NCI-H748 (cell line): ENCODE data around the gene DCST2.

Source experiments
- DNase-seq: peaks from one replicate; lab custom pipeline; 2025; ENCODE audit not compliant: unreplicated experiment; lab: John Stamatoyannopoulos, UW

Gene DCST2

DNA sequence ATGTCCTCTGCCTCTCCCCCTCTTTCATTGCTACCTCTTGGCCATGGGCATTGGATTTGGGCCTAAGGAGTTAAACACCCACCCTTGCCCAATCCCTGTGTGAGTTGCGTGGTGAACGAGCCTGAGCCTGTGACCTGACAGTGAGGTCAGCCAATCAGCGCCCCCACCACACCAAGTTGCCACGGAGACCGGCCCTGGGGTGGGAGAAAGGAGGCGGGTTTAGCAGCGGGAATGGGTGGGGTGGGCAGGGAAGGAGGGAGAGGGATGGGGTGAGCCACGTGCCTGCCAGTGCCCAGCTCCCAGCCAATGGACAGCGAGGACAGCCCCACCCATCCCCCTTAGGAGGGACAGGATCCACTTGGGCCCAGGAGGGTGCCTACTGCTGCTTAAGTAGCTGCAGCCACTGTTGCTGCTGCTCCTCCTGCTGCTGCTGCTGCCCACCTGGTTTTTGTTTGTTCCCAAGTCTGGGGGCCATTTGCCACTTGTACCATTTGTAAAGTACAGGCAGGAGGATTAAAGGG lies 21.5 kb downstream of the DCST2 start:
- peak; percentile 80 for DNase-seq

DNA sequence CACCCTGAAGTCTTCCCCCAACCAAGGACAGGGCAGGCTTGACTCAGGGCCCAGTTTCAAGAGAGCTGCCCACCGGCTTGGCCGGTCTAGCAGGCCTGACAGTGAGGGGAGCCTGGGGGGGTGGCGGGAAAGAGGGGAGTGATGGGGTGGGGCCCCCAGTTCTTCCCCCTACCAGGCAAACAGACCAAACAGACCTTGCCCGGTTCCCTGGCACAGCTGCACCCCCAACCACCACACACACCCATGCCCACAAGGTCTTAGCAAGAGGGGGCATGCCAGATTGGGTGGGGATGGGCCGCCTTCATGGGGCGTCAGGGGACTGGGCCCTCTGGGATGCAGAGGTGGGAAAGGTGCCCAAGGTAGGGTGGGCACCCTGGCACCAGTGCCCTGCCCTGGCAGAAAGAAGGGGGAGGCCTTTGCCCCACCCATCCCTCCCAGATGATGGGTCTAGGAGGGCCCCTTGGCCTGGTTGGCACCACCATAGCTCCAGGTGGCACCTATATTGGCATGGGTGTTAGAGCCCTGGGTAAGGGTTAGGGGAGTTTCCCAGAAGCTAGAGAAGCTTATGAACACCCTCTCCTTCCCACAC lies 22.1 kb downstream of the DCST2 start:
- no peak for DNase-seq

DNA sequence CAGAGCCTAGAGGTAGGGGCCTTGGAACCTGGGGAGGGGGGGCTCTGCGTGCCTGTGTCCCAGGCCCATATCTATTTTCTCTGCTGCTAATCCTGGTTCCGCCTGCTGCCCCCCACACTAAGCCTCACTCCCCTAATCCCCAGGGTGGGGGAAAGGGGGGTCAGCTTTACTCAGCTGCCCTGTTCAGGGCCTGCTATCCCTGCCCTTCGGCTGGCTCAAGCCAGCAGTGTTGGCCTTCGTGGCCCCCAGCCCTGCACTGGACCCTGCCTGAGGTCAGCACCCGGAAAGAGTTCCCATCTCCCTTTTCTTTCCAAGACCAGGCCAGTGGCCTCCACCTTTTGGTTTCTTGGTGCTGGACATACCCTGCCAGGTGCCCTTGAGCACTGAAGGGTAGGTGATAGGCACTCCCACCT lies 22.6 kb downstream of the DCST2 start:
- no peak for DNase-seq

DNA sequence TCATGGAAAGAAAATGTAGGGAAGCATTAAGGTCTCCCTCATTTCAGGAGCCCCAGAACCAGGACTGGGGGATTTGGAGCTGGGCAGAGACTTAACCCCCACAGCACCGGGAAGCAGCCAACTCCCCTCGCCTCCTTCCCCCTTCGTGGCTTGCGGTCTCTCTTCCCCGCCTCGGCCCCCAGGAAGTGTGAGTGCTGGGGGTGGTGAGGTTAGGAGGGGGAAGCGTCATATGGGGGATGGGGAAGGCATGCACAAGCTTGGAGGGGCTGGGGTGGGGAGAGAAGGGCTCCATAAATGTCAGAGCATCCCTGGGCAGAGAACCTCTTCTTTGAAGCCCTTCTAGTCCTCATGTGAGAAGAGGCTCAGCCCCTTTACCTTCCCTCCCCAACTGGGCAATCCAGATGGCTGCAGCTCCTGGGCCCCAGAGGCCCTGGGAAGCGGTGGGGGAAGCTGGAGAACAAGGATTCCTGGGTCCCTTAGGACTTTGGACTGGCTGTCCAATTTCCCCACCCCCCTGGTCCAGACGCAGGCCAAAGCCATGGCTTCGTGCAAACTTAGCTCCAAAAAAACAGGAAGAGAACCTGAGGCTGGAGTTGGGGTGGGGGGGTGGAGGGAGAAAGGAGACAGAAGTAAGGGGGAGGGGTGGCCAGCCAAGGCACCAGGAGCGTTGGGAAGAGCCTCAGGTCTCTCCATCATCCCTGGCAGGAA lies 23.2 kb downstream of the DCST2 start:
- DNase-seq: no peak

DNA sequence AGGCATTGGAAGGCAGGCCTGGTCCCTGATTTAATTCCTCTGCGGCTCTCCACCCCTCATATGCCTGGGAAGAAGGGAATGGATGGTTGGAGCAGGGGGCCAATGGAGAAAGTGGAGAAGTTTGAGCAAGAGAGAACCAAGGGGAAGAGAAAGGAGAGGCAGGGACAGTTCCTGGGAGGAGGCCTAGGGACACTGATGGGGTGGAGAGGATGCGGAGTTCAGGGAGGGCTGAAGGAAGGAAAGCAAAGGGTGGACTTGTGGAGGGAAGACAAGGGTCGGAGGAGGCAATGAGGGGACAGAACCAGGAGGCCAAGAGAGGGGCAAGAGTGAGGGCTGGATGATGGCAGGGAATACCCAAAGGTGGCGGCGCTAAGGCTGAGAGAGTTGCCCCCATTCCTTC lies 23.8 kb downstream of the DCST2 start:
- no peak for DNase-seq

DNA sequence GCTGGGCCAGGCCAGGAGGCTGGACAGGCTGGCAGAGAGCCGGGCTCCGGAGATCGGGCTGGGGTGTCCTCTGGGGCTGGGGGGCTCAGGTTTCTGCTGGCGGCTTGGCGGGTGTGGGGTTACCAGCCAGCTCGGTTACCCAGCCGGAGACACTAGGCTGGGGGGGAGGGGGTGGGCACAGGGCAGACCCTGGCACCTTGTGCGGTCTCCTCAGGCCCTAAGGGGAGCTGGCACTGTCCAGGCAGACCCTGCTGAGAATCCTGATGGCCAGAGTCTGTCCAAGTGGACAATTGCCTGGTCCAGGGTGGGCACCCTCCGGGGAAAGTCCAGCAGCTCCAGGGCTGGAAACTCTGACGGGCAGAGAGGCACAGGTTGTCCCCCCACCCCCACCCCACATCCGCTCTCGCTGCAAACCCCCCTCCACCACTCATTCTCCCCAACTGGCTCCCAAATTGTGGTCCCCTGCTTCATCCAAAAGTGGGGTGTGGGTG lies 24.3 kb downstream of the DCST2 start:
- no peak for DNase-seq

DNA sequence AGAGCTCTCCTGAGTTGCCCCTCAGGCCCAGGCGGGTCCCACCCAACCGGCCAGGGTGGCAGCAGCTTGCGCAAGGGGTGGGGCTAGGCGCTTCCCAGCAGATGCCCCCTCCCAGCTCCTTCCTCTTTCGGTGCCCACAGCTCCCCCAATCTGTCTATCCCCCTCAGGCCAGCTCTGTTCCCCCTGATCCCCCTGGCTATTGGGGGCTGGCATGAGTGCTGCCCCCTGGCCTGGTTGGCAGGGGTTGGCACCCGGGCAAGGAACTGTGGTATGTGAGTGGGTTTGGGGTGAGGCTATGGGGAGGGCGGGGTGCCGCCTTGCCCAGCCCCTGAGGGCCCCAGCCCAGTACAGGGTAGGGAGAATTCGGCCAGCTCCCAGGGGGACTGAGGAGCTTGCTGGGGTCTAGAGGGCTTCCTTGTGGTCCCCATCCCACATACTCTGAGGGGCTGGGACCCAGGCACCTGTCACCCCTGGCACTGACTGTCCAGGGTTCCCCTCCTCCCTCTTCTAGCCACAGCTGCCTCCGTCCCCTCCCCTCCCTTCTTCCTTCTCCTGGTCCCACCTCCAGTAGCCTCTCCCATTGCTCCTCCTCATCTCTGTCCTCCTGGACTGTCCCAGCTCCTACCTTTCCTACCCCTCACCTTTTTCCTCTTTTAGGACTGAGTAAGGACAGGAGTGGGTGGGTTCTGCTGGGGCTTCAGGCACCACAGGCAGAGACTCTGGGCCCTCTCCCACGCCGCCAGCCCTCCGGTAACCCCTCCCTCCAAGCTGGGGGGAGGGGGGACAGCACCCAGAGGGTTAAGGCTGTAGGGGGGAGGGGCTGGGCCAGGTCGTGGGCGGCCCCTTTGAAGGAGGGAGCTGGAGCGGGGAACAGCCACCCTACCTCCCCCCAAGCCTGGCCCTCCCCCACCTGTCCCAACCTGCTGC lies 25.3 kb downstream of the DCST2 start:
- no peak for DNase-seq

DNA sequence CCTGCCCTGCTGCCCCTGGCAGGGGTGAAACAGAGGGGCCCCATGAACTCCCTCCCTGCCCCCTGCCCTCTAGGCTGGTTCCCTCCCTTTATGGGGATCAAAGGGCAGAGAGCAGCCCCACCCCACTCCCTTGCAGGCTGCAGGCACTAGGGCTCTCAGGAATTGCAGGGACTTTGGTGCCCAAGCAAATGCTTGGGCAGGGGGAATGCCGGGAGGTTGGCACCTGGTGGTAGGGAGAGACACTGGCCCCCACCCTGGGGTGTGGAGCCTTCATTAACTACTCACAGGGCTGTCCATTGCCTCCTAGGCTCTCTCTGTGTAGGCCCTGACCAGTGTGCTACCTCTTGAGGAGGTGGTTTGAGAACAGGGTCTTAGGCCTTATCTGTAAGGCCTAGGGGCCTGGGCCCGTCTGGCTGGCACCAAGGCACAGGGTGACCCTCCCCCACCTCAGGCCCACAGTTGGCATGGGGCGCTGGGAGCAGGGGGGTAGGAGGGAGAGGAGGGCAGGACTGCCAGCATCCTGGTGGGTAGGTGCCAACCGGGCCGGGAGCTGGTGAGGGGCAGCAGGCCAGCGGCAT lies 26.2 kb downstream of the DCST2 start:
- DNase-seq: no peak

DNA sequence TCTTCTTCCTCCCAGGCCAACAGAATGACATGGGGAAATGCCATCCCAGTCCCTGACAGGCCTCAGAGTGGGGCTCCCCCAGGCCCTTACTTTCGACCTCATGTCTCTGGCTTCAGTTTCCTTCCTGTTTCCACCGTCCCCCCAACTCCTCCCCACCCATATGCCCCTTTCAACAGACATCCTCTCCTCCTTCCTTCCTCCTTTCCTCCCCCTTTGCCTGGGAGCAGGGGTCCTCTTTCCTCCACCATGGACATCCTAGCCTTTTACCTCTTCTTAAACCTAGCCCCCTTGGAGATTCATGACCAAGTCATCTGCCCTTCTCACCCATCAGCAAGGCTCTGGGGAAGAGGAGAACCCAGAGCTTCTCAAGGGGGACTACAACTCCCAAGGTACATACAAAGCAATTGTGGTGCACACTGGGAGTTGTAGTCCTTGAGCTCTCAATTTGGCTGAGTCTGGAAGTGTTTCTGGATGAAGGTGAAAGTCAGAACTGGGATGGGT lies 26.9 kb downstream of the DCST2 start:
- no peak for DNase-seq

DNA sequence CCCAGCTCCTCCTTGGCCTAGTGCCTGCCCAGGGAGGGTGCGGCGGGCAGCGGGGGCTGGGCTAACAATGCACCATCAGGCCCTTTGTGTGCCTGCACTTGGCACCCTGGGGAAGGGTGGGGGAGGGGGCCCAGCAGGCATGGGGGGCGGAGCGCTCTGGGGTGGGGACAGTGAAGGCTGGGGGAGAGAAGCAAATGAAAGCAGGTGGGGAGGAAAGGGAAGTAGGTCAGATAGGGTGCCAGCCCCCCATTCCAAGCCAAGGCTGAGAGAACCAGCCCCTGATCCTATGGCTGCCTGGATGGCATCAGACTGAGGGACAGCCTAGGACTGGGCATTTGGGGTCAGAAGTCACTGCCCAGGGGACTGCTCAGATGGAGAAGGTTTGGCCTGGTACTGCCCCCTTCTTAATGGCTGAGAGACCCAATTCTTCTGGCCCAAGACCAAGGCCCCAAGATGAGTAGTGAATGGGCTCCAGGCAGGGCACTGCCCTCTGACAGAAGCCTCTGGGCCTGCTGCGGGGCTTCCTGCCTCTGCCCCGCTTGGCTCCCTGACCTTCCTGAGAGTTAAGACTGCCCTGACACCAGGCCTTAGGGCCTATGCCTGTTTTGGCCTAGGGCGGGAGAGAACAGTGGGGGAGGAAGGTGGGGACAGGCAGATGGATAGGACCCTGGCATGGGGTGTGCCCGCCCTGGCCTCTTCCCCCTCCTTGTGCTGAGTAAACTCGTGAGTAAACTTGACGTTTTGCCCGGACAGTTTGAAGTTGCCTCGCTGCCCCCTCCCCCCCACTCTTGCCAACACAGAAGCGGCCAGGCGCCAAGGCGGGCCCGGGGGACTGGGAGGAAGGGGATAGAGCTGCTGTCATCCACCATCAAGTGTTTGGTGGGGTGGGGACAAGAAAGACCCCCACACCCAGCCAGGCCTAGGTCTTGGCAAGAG lies 28.2 kb downstream of the DCST2 start:
- no peak for DNase-seq

DNA sequence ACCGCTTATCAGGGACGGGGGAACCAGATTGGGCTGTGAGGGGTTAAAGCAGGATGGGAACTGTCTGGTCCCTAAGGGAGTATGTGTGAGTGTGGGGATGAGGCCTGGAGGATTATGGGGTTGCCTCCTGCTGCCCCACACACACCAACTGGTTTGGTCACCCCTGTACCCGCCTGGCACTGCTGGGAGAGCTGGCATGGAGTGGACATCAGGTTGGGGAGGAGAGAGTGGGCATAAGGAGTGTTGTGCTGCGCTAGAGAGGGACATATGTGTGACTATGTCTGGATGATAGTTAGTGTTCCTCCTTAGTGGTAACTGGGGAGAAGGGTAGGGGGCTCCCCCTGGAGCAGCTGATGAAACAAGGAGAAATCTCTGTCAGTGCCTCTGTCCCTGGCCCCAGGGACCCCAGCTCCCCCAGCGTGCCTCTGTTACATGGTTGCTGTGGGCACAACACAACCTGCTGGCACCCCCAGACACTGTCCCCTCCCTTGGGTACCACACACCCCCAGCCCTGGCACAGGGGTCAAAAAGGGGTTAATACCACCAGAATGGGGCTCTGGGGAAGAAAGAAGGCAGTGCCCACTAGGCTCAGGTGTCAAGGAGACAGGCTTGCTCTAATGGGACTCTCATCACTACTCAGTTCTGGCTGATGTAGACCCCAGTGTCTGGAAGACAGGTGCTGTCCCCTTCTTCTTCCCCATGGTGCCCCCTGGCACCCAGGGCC lies 29.1 kb downstream of the DCST2 start:
- no peak for DNase-seq

DNA sequence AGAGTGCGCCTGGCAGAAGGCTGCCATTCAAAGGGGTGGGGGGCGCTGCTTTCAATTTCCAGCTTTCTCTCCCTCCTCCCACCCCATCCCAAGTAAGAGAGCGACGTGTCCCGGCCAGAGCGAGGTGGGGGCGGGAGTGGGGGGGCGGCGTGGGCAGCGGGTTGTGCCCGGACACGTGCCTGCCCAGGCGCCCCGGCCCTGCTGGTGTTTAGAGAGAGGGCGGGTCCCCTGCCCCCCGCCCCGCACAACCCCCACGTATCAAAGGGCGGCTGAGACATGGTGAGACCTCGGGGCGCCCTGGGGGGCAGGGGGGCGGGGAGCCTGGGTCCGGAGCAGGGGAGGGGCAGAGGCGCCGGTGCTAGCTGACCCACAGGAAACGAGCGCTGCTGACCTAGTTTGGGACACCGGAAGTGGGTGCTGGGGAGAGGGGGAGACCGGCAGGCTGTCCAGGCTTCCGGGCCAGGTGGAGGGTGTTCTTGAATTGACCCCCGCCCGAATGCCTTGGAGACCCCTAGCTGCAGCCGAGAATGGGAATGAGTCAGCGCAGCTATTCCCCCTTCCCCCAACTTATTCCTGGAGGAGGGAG lies 29.7 kb downstream of the DCST2 start:
- DNase-seq: peak; percentile 43

DNA sequence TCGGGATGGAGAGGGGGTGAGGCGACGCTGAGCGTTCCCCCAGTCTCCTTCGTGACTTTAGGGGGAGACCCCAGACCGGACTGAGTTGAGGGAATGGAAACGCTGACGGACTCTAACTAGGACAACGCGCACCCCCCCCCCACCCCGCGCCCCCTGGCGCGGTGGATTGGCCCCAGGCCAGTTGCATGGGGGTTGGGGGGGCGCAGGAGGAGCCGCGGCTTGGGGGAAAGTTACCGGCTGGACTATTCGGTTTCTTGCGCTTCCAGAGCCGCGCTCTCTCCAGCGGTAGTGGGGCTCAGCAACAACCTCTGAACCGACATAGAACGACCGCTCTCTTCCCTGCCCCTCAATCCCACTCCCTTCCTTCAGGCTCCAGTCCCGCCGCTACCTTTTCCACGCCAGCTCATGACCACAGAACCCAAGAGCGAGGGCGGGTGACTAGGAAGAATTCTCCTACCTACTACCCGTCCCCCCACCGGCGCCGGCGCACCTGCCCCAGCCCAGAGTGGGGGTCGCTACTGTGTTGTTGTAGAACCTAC lies 30.3 kb downstream of the DCST2 start:
- DNase-seq: peak; percentile 55

DNA sequence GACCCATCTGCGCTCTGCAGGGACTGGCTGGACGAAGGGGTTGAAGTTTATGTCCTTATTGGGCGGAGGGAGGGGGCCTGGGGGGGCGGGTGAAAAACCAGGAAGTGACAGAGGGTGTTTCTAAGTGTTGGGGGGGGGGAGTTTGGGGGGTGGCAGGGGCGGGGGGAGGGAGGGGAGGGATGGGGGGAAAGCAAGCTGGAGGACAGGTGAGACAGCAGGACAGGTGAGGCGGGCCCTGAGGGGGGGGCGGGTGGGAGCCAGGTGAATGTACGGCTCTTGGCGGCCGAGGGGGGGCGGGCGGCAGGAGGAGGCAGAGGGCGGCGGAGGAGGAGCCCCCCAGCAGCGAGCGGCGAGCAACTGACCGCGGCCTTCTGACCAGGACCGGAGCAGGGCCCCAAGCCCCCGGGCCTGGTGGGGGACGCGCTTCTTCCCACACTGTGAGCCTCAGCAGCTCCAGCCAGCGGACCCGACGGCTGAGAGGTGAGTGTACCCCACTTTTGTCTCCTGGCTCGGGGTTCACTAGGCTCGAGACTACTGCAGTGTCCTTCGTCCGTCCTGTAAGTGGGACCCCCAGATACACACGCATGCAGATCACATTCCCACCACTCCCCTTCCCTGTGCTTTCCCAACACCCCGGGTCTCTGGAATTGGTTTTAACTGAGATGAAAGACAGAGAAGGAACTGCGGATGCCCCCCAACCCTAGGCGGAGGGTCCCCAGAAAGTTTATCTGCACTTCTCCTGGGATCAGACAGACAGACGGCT lies 30.9 kb downstream of the DCST2 start, which contains the start of gene ZBTB7B:
Gene ZBTB7B (plus strand): TSS at position 339 of the 763 bp plus-strand sequence. CDS start 11,859 bp downstream, outside the sequence.
- peak; percentile 65 for DNase-seq

DNA sequence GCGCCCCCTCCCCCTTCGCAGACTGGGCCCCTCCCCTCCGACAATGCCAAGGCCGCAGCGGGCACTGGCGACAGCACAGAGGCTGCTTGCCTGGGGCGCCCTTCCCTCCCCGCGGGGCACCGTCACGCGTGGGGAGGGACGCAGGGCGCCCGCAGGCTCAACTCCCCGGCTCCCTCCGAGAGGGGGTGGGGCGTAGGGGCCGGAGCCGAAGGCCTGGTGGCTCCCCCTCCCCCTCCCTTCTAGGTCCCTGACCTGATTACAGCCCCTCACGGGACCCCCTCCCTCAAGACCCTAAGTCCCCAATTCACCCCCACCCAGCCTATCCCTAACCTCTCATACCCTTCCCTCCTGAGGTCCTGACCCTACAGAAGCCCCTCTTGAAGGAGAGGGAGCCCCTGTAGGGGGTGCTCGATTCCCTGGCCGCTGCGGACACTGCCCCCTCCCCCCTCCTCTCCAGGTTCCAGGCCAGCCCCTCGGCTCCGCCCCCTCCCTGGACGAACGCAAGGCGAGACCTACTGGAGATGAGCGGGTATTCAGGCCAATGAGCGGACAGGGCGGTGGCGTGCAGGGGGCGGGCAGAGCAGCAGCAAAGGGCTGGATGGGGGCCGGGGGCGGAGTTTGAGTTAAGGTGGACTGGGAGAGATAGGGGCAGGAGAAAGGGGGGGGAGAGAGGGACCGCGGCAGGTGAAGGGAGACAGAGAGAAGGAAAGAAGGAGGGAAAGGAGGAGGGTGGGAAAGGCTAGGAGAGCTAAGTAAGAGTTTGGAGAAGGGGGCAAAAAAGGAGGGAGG lies 31.7 kb downstream of the DCST2 start:
- DNase-seq: peak; percentile 99

DNA sequence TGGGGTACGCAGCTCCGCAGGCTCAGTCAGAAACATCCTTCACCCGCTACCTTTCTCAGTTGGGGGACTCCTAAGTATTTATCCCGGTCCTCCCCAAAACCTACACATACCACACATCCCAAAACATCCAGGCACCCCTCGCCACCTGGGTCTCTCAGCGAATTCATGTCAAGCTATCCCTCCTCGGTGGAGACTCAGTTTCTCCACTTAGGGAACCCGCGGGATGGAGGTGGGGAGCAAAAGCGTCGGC lies 32.2 kb downstream of the DCST2 start:
- DNase-seq: no peak

DNA sequence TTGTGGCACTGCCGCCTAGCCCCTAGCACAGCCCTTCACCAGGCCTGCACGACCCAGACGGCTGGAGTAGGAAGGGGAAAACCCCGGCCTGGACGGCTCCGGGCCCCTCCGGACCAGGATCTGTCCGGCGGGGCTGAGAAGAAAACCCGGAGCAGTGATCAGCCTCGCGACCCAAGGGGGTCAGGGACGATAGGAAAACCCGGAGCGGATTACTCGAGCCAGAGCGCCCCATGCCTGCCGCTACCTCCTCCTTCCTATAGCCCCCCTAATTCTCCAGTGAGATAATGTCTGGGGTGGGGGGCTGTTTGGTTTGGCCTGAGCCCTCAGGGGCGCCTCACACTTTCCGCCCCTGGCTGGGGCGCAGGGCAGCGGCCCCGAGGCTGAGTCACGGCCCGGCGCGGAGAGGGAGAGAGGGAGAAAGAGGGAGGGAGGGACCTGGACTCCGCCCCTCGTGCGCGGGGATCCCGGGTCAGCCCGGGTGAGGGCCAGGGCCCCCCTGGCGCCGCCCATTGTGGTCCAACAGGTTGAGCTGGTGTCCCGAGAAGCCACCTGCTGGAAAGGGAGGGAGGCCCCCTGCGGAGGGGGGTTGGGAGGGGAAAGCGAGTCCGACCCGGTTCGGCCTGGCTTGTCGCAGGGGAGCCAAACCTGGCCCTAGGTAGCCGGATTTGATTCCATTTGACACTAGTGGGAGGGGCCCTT lies 32.7 kb downstream of the DCST2 start:
- peak; percentile 68 for DNase-seq
